NT2/D1 (cell line): ENCODE data around the gene PRICKLE2.

ENCODE experiments used
- DNase-seq: peaks from one replicate; pipeline ENCODE4 v3.0.0-alpha.2; 2011; ENCODE audit warnings: low read depth, low spot score
- H3K27me3 ChIP-seq: 2 replicates; pipeline ENCODE4 v1.6.0; 2011; ENCODE audit warnings: mild to moderate bottlenecking; ENCODE audit not compliant: insufficient read length, insufficient read depth
- H3K36me3 ChIP-seq: 2 replicates; pipeline ENCODE4 v1.6.1; 2011; ENCODE audit warnings: mild to moderate bottlenecking, low read length, mixed read lengths; ENCODE audit not compliant: insufficient read depth, insufficient read length
- H3K4me1 ChIP-seq: 2 replicates; pipeline ENCODE4 v1.5.1; 2011; ENCODE audit not compliant: insufficient read depth, insufficient read length
- H3K4me3 ChIP-seq: 2 replicates; pipeline ENCODE4 v1.5.1; 2011; ENCODE audit warnings: low read depth; ENCODE audit not compliant: insufficient read length
- H3K9ac ChIP-seq: 2 replicates; pipeline ENCODE4 v1.6.0; 2011; ENCODE audit warnings: low read depth; ENCODE audit not compliant: insufficient read length
- H3K9me3 ChIP-seq: 2 replicates; pipeline ENCODE4 v1.5.1; 2011; ENCODE audit warnings: mild to moderate bottlenecking, low read length; ENCODE audit not compliant: insufficient read depth
- SUZ12 ChIP-seq: IDR thresholded peaks from 2 replicates; pipeline ENCODE4 v1.6.1; 2011; ENCODE audit not compliant: insufficient read length, insufficient read depth; ENCODE audit errors: extremely low read depth
- YY1 ChIP-seq: IDR thresholded peaks from 2 replicates; pipeline ENCODE4 v1.6.1; 2011; ENCODE audit not compliant: insufficient read length, insufficient read depth
- ZNF274 ChIP-seq: IDR thresholded peaks from 2 replicates; pipeline ENCODE4 v1.6.1; 2011; ENCODE audit warnings: mild to moderate bottlenecking, low read depth, low read length

PRICKLE2 gene

GRCh38 chr3:64185436-64185835, 39.8 kb downstream of the PRICKLE2 start:
- Histone ChIP-seq H3K36me3 (peaks cover 14% of the 10 kb centered on the region), H3K4me1 (peaks cover 4% of the 10 kb centered on the region), H3K9me3 (no peaks in the 10 kb centered on the region), H3K9ac (no peak overlapping the region), H3K27me3 (no peaks in the 10 kb centered on the region), H3K4me3 (no peak overlapping the region)
- no peak for DNase-seq
- TF ChIP-seq ZNF274: no peak
- no peak for TF ChIP-seq YY1
- no peak for TF ChIP-seq SUZ12

GRCh38 chr3:64184621-64185020, 40.6 kb downstream of the PRICKLE2 start:
- no peak for DNase-seq
- Histone ChIP-seq H3K9ac (no peak overlapping the region), H3K4me1 (peaks cover under 1% of the 10 kb centered on the region)

GRCh38 chr3:64179860-64180259, 45.4 kb downstream of the PRICKLE2 start:
- Histone ChIP-seq H3K36me3 (peaks cover 20% of the 10 kb centered on the region), H3K4me3 (no peak overlapping the region), H3K9me3 (peaks cover 12% of the 10 kb centered on the region), H3K4me1 (no peaks in the 10 kb centered on the region), H3K27me3 (no peaks in the 10 kb centered on the region), H3K9ac (no peak overlapping the region)
- no peak for TF ChIP-seq ZNF274
- TF ChIP-seq YY1: no peak
- TF ChIP-seq SUZ12: no peak
- no peak for DNase-seq

More at GRCh38 chr3:64184621-64185020, 40.6 kb downstream of the PRICKLE2 start:
- Histone ChIP-seq H3K36me3 (peaks cover 14% of the 10 kb centered on the region), H3K9me3 (no peaks in the 10 kb centered on the region), H3K4me3 (no peak overlapping the region), H3K27me3 (no peaks in the 10 kb centered on the region)
- TF ChIP-seq SUZ12 (no peak), ZNF274 (no peak), YY1 (no peak)

- Histone ChIP-seq H3K27me3 (no peaks in the 10 kb centered on the region), H3K4me3 (no peak overlapping the region), H3K36me3 (peaks cover 20% of the 10 kb centered on the region), H3K9me3 (peaks cover 12% of the 10 kb centered on the region), H3K4me1 (no peaks in the 10 kb centered on the region), H3K9ac (no peak overlapping the region)
- TF ChIP-seq YY1 (no peak), ZNF274 (no peak), SUZ12 (no peak)
- no peak for DNase-seq
Measured at GRCh38 chr3:64179249-64179648, 46.0 kb downstream of the PRICKLE2 start.

- H3K27me3 ChIP-seq: no peaks in the 10 kb centered on the region
- no peak overlapping the region for H3K9ac ChIP-seq
- TF ChIP-seq SUZ12: no peak
- no peak for TF ChIP-seq YY1
- TF ChIP-seq ZNF274: no peak
- H3K36me3 ChIP-seq: peaks cover 20% of the 10 kb centered on the region
- DNase-seq: no peak
- H3K9me3 ChIP-seq: peaks cover 12% of the 10 kb centered on the region
- no peak overlapping the region for H3K4me3 ChIP-seq
- H3K4me1 ChIP-seq: no peaks in the 10 kb centered on the region
Measured at GRCh38 chr3:64178419-64178818, 46.8 kb downstream of the PRICKLE2 start.

GRCh38 chr3:64176461-64176996, 48.7 kb downstream of the PRICKLE2 start:
- H3K9me3 ChIP-seq: peaks cover 12% of the 10 kb centered on the region
- no peaks in the 10 kb centered on the region for H3K4me1 ChIP-seq
- H3K36me3 ChIP-seq: peaks cover 12% of the 10 kb centered on the region
- no peaks in the 10 kb centered on the region for H3K27me3 ChIP-seq
- H3K4me3 ChIP-seq: no peak overlapping the region
- H3K9ac ChIP-seq: no peak overlapping the region
- no peak for DNase-seq
- no peak for TF ChIP-seq ZNF274
- TF ChIP-seq SUZ12: no peak
- TF ChIP-seq YY1: no peak

- no peak for DNase-seq
- no peak overlapping the region for H3K4me3 ChIP-seq
- H3K4me1 ChIP-seq: no peaks in the 10 kb centered on the region
- no peak overlapping the region for H3K9ac ChIP-seq
- no peaks in the 10 kb centered on the region for H3K27me3 ChIP-seq
- peaks cover 12% of the 10 kb centered on the region for H3K9me3 ChIP-seq
- no peak for TF ChIP-seq SUZ12
- TF ChIP-seq YY1: no peak
- TF ChIP-seq ZNF274: no peak
- H3K36me3 ChIP-seq: peaks cover 10% of the 10 kb centered on the region
Measured at GRCh38 chr3:64174328-64174727, 50.9 kb downstream of the PRICKLE2 start.

- peaks cover 10% of the 10 kb centered on the region for H3K36me3 ChIP-seq
- H3K9ac ChIP-seq: no peak overlapping the region
- no peak for TF ChIP-seq SUZ12
- no peaks in the 10 kb centered on the region for H3K27me3 ChIP-seq
- no peak for DNase-seq
- no peaks in the 10 kb centered on the region for H3K4me1 ChIP-seq
- H3K4me3 ChIP-seq: no peak overlapping the region
- peaks cover 12% of the 10 kb centered on the region for H3K9me3 ChIP-seq
Measured at GRCh38 chr3:64173563-64173962, 51.7 kb downstream of the PRICKLE2 start.
